Measurements from ENCODE around the gene MAPKBP1. TPM values are rescaled to one million over a fixed set of nuclear protein-coding genes. Genes with fewer than 3 reads are reported as not detected.

The MAPKBP1 gene
- total RNA-seq, 3 donors from 2014 or later (not counting 1 experiment from before 2014, with no cell fraction given): 44.8 to 55.4 (median 49.0) TPM

DNA sequence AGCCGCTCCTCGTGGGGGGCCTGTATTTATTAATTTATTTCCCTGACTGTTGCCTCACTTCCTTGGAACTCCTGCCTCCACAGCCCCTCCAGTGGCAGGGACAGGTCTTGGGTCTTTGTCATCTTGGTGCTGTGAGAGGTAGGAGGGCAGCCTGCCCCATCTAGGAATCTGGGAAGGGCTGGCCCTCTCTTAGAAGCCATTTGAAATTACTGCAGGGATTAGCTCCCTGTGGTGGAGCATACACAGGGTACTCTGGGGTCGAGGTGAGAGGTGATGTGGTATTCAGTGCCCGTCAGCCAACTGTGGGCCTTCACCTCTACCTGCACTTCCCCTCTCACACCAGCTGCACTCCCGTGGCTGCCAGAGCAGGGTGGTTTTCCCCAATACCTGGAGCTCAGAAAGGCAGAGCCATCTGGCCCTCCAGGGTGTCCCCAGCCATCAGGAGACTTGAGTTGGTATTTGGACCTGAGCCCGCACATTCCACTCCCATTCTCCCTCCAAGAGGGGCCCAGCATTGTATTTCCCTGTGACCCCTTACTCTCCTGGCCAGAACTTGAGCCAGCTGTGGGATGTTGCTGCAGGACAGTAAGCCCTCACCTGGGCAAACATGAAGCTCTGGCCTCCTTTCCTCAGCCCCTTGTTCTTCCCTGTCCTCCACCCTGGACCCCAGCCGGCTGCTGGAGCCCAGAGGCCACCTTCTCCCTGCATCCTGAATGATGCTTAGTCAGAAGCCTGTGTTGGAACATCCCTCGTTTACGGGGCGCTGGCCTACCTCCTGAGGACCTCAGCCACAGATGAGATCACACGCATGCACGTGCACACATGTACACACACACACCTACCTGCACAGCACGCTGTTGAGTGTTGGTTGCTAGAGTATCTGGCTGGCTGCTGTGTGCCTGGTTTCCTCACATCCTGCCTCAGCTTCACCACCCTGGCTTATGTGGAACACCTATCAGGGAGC lies 51.6 kb downstream of the MAPKBP1 start:
- H3K4me3 Mint-ChIP-seq: peak overlapping the region; percentile 75
- H3K36me3 Mint-ChIP-seq: no peaks in the 10 kb centered on the region
- no peaks in the 10 kb centered on the region for H3K27me3 Mint-ChIP-seq (ENCODE audit: low read depth in 2 of 2)
- H3K4me1 ChIP-seq (ENCODE audit: control insufficient read depth, insufficient read depth, low read length): peaks cover 17% of the 10 kb centered on the region
- WGBS (ENCODE audit: insufficient coverage): 98% methylated on average over 8 of the region's 13 CpGs
- TF ChIP-seq, protein P1, sequence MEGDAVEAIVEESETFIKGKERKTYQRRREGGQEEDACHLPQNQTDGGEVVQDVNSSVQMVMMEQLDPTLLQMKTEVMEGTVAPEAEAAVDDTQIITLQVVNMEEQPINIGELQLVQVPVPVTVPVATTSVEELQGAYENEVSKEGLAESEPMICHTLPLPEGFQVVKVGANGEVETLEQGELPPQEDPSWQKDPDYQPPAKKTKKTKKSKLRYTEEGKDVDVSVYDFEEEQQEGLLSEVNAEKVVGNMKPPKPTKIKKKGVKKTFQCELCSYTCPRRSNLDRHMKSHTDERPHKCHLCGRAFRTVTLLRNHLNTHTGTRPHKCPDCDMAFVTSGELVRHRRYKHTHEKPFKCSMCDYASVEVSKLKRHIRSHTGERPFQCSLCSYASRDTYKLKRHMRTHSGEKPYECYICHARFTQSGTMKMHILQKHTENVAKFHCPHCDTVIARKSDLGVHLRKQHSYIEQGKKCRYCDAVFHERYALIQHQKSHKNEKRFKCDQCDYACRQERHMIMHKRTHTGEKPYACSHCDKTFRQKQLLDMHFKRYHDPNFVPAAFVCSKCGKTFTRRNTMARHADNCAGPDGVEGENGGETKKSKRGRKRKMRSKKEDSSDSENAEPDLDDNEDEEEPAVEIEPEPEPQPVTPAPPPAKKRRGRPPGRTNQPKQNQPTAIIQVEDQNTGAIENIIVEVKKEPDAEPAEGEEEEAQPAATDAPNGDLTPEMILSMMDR (IDR thresholded peaks at IDR 0.05): no peak
- no peaks in the 10 kb centered on the region for H3K9me3 Mint-ChIP-seq
- peaks cover 23% of the 10 kb centered on the region for H3K36me3 ChIP-seq (ENCODE audit: control insufficient read depth, insufficient read depth, low read length)
- no peak overlapping the region for H3K27ac ChIP-seq (ENCODE audit: low read length)
- peaks cover 12 to 19% of the 10 kb centered on the region in 2 donors for H3K4me1 Mint-ChIP-seq
- no peak for ATAC-seq
- H3K4me3 ChIP-seq (ENCODE audit: low read length): no peak overlapping the region
- DNase-seq: no peak
- H3K27me3 ChIP-seq (ENCODE audit: control insufficient read depth, insufficient read depth, low read length): no peaks in the 10 kb centered on the region
- intact Hi-C loops (cut with micrococcal nuclease): loop anchor here (5.0 kb wide), 1 partner anchor 76 kb away; no protein-coding TSS in a partner anchor
- H3K9me3 ChIP-seq (ENCODE audit: control insufficient read depth, insufficient read depth, low read length): no peaks in the 10 kb centered on the region
- peak overlapping the region in 1 of 2 donors; percentile 72 for H3K27ac Mint-ChIP-seq

DNA sequence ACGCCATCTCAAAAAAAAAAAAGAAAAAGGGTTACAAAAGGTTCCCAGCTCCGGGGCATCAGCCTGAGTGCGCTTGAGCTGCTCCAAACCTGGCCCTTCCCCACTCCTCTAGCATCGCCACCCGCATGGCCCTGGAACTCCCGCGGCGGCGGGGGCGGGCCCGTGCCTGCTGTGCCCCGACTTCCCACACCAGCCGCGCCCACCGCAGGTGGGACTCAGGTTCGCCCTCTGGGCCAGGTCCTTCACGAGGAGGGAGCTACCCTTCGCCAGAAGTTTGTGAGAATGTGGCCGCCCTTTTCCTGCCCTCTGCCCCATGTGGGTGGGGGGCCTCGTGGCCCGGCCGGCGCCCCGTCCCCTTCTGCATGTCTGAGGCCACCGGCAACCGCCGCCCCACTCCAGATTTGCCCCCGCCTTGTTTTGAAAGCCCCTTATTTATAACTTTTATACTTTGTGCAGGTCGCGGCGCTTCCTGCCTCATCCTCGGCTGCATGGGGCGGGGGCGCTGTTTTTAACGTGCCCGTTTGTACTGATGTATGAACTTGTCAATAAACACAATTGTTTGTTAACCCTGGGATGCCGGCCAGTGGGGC lies 53.1 kb downstream of the MAPKBP1 start:
- Histone ChIP-seq H3K9me3 (ENCODE audit: control insufficient read depth, insufficient read depth, low read length) (no peaks in the 10 kb centered on the region), H3K36me3 (ENCODE audit: control insufficient read depth, insufficient read depth, low read length) (peaks cover 11% of the 10 kb centered on the region), H3K27ac (ENCODE audit: low read length) (no peak overlapping the region), H3K27me3 (ENCODE audit: control insufficient read depth, insufficient read depth, low read length) (no peaks in the 10 kb centered on the region), H3K4me1 (ENCODE audit: control insufficient read depth, insufficient read depth, low read length) (peaks cover 32% of the 10 kb centered on the region), H3K4me3 (ENCODE audit: low read length) (peak overlapping the region; percentile 82)
- H3K27me3 Mint-ChIP-seq (ENCODE audit: low read depth in 2 of 2): no peaks in the 10 kb centered on the region
- no peaks in the 10 kb centered on the region for H3K9me3 Mint-ChIP-seq
- WGBS (ENCODE audit: insufficient coverage): 3% methylated on average over 37 of the region's 37 CpGs
- intact Hi-C loops (cut with micrococcal nuclease): loop anchor here (5.0 kb wide), 1 partner anchor 75 kb away; no protein-coding TSS in a partner anchor
- H3K27ac Mint-ChIP-seq: peak overlapping the region; percentile 79 to 84
- ATAC-seq (peak in 2 of 3 donors; percentile 1 to 4), DNase-seq (peak in 1 of 2 donors; percentile 62)
- H3K4me3 Mint-ChIP-seq: peak overlapping the region; percentile 95
- TF ChIP-seq, protein P1 (IDR thresholded peaks at IDR 0.05): no peak
- H3K4me1 Mint-ChIP-seq: peaks cover 27 to 28% of the 10 kb centered on the region in 2 donors
- no peaks in the 10 kb centered on the region for H3K36me3 Mint-ChIP-seq

DNA sequence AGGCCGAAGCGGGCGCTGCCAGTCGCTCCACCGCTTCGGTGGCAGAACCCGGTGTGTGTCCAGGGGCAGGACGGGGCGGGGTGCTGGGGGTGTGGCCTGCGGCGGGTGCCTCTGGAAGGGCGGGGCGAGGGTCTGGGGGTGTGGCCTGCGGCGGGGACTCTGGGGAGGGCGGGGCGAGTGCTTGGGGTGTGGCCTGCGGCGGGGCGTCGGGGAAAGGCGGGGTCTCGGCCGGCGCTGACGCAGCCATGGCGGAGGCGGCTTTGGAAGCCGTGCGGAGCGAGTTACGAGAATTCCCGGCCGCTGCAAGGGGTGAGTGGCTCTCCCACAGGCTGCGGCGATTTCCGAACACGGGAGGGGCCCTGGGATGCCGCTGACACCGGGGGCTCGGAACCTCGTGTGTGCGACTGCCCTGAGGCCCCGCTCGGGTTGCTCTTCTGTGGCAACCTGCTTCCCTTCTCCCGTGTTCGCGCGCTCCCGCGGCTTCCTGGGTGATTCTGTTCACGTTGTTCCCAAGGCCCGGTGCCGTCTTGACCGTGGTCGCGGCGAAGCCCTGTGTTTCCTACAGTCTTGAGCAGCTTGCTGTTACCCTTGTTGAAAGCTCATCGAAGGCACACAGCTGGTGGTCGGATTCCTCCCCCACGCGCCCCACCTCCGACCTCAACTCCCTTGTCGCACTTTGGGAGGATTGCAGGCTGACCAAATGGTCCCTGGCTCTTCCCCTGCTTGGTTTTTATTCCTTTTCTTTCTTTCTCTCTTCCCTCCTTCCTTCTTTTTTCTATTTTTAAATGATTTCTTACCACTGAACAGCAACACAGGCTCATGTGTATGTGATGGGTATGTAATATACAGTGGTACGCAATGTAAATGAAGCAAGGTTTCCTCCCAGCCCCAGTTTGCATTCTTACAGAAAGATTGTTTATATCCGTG lies 53.9 kb downstream of the MAPKBP1 start, which contains the start of gene JMJD7:
TSS of gene JMJD7 (plus strand) at position 213 of the 927 bp plus-strand sequence. CDS start at position 246, 33 bp downstream.
- under 1% methylated on average over 66 of the region's 66 CpGs for WGBS (ENCODE audit: insufficient coverage)
- no peaks in the 10 kb centered on the region for H3K9me3 ChIP-seq (ENCODE audit: control insufficient read depth, insufficient read depth, low read length)
- DNase-seq (peak; percentile 91 to 96), ATAC-seq (peak; percentile 98 to 99 (median 99))
- H3K9me3 Mint-ChIP-seq: no peaks in the 10 kb centered on the region
- peak within 1 kb of the TSS; percentile 79 to 84 for H3K27ac Mint-ChIP-seq
- intact Hi-C loops (cut with micrococcal nuclease): loop anchor here (1.0 to 5.0 kb wide), 2 partner anchors 54 to 74 kb away; partner anchors contain the start of gene MAPKBP1
- H3K4me3 ChIP-seq (ENCODE audit: low read length): peak within 1 kb of the TSS; percentile 82
- peak within 1 kb of the TSS; percentile 95 for H3K4me3 Mint-ChIP-seq
- no peaks in the 10 kb centered on the region for H3K27me3 Mint-ChIP-seq (ENCODE audit: low read depth in 2 of 2)
- H3K27me3 ChIP-seq (ENCODE audit: control insufficient read depth, insufficient read depth, low read length): no peaks in the 10 kb centered on the region
- H3K27ac ChIP-seq (ENCODE audit: low read length): peak within 1 kb of the TSS; percentile 61
- H3K4me1 ChIP-seq (ENCODE audit: control insufficient read depth, insufficient read depth, low read length): peaks cover 38% of the 10 kb centered on the region
- peaks cover 35% of the 10 kb centered on the region in 2 donors for H3K4me1 Mint-ChIP-seq
- TF ChIP-seq, protein P1 (IDR thresholded peaks at IDR 0.05): no peak
- H3K36me3 ChIP-seq (ENCODE audit: control insufficient read depth, insufficient read depth, low read length): peaks cover 4% of the 10 kb centered on the region
- no peaks in the 10 kb centered on the region for H3K36me3 Mint-ChIP-seq

All from natural killer cell (primary cell).